Muscle layer of duodenum (tissue), 2 donors: ENCODE results near the gene PCDHA3.
"Not testable (repeated sequence)": the region's sequence is repeated elsewhere in the genome, so short reads cannot be mapped to it uniquely, and the experiment has no call there.

Experiments
- H3K27ac ChIP-seq: one replicate; pipeline ENCODE4 v1.7.0; 2013; ENCODE audit warnings: mild to moderate bottlenecking, low read length
- H3K27me3 ChIP-seq: one replicate; pipeline ENCODE4 v1.7.0; 2013; ENCODE audit warnings: low read depth, mild to moderate bottlenecking, control low read depth, low read length
- H3K36me3 ChIP-seq, 2 donors: one replicate each; pipeline ENCODE4 v1.7.0; 2013; ENCODE audit warnings: low read length in 2 of 2, control low read depth in 1 of 2, mild to moderate bottlenecking in 1 of 2; ENCODE audit not compliant: insufficient read depth in 2 of 2, control insufficient read depth in 1 of 2
- H3K4me1 ChIP-seq, 2 donors: one replicate each; pipeline ENCODE4 v1.7.0; 2013; ENCODE audit warnings: low read length in 2 of 2, mild to moderate bottlenecking in 2 of 2, control low read depth in 1 of 2, moderate library complexity in 1 of 2; ENCODE audit not compliant: insufficient read depth in 2 of 2, control insufficient read depth in 1 of 2
- H3K4me3 ChIP-seq, 2 donors: one replicate each; pipeline ENCODE4 v1.7.0; 2013; ENCODE audit warnings: low read length in 2 of 2, low read depth in 1 of 2, mild to moderate bottlenecking in 1 of 2
- H3K9me3 ChIP-seq, 2 donors: one replicate each; pipeline ENCODE4 v1.7.0; 2013; ENCODE audit warnings: low read length in 2 of 2, control low read depth in 1 of 2, mild to moderate bottlenecking in 1 of 2; ENCODE audit not compliant: control insufficient read depth in 1 of 2
- donor health status: healthy.

Gene PCDHA3

DNA sequence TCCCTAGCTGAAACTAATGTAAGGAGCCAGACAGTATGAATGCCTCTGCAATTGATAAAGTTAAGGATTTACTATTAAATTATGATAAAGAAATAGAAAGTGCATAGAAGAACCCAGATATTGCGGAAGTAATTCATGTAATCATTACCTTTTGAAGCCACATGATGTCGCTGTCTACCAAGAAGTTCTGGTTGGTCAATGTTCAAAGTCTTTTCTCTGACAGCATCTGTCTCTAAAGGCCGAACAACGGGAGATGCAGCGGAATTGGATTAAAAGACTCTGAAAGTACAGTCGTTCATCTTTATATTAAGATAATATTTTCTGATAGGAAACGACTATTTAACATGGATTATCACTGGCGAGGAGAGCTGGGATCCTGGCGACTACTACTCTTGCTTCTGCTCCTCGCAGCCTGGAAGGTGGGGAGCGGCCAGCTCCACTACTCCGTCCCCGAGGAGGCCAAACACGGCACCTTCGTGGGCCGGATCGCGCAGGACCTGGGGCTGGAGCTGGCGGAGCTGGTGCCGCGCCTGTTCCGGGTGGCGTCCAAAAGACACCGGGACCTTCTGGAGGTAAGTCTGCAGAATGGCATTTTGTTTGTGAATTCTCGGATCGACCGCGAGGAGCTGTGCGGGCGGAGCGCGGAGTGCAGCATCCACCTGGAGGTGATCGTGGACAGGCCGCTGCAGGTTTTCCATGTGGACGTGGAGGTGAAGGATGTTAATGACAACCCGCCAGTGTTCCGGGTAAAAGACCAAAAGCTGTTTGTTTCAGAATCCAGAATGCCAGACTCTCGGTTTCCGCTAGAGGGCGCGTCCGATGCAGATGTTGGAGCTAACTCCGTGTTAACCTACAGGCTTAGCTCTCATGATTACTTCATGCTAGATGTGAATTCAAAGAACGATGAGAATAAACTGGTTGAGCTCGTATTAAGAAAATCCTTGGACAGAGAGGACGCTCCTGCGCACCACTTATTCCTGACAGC lies 40.4 kb downstream of the PCDHA3 start, which contains the start of gene PCDHA8:
TSS of gene PCDHA8 (plus strand) at position 210 of the 985 bp plus-strand sequence. CDS start at position 345, 135 bp downstream.
- H3K27me3 ChIP-seq, result peaks cover 3% of the 10 kb centered on the region
- H3K9me3 ChIP-seq, result peaks cover 4 to 7% of the 10 kb centered on the region in 2 donors
- H3K27ac ChIP-seq, result no peak within 1 kb of the TSS
- peaks cover 0 to 4% of the 10 kb centered on the region in 2 donors for H3K4me1 ChIP-seq
- H3K36me3 ChIP-seq, result no peaks in the 10 kb centered on the region
- peak within 1 kb of the TSS in 1 of 2 donors; percentile 42 for H3K4me3 ChIP-seq

GRCh38 chr5:140842798-140843733 lies 42.2 kb downstream of the PCDHA3 start:
- Histone ChIP-seq H3K4me1 (peaks cover 0 to 4% of the 10 kb centered on the region in 2 donors), H3K9me3 (peaks cover 4% of the 10 kb centered on the region in 2 donors), H3K27me3 (peaks cover 3% of the 10 kb centered on the region), H3K36me3 (no peaks in the 10 kb centered on the region), H3K4me3 (no peak overlapping the region), H3K27ac (no peak overlapping the region)

GRCh38 chr5:140848139-140849102 lies 47.6 kb downstream of the PCDHA3 start, which contains the start of gene PCDHA9:
Gene PCDHA9, plus strand, starts transcription at chr5:140848382. Its CDS starts 114 bp downstream, at chr5:140848496.
- H3K4me3 ChIP-seq, H3K4me1 ChIP-seq, H3K36me3 ChIP-seq, H3K9me3 ChIP-seq, H3K27me3 ChIP-seq, H3K27ac ChIP-seq: not testable (repeated sequence)

DNA sequence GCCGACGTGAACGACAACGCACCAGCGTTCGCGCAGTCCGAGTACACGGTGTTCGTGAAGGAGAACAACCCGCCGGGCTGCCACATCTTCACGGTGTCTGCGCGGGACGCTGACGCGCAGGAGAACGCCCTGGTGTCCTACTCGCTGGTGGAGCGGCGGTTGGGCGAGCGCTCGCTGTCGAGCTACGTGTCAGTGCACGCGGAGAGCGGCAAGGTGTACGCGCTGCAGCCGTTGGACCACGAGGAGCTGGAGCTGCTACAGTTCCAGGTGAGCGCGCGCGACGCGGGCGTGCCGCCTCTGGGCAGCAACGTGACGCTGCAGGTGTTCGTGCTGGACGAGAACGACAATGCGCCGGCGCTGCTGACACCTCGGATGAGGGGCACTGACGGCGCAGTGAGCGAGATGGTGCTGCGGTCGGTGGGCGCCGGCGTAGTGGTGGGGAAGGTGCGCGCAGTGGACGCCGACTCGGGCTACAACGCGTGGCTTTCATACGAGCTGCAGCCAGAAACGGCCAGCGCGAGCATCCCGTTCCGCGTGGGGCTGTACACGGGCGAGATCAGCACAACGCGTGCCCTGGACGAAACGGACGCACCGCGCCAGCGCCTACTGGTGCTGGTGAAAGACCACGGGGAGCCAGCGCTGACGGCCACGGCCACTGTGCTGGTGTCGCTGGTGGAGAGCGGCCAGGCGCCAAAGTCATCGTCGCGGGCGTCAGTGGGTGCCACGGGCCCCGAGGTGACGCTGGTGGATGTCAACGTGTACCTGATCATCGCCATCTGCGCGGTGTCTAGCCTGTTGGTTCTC lies 49.2 kb downstream of the PCDHA3 start:
- not testable (repeated sequence) for H3K36me3 ChIP-seq, H3K9me3 ChIP-seq, H3K4me1 ChIP-seq, H3K27ac ChIP-seq, H3K4me3 ChIP-seq, H3K27me3 ChIP-seq
